Stomach (tissue), 9 donors: ENCODE results near the gene TRAF6. TPM values are rescaled to one million over a fixed set of nuclear protein-coding genes. Genes with fewer than 3 reads are reported as not detected.

ENCODE experiments used
- DNase-seq, 2 donors: peaks; one replicate each; pipeline versions ENCODE4 v3.0.0 to v3.0.0-alpha.2; 2013 to 2019
- H3K27ac ChIP-seq, 5 donors: fragments of 200-600 bp in 4 of 5; sonication (generic) in 4 of 5; one replicate each; pipeline ENCODE4 v1.5.1; 2013 to 2019; ENCODE audit warnings: mild to moderate bottlenecking in 1 of 5, moderate library complexity in 1 of 5
- H3K27me3 ChIP-seq, 3 donors: fragments of 200-600 bp; sonication (generic); one replicate each; pipeline ENCODE4 v1.5.1; 2017 to 2019; ENCODE audit warnings: mixed run types in 1 of 3
- H3K36me3 ChIP-seq, 4 donors: fragments of 200-600 bp; sonication (generic); 1 replicate in 3 of 4; 2 replicates in 1 of 4; pipeline ENCODE4 v1.5.1; 2016 to 2019
- H3K4me1 ChIP-seq, 4 donors: fragments of 200-600 bp; sonication (generic); one replicate each; pipeline ENCODE4 v1.5.1; 2016 to 2019
- H3K4me3 ChIP-seq, 4 donors: fragments of 200-600 bp; sonication (generic) in 3 of 4; one replicate each; pipeline ENCODE4 v1.5.1; 2016 to 2019; ENCODE audit warnings: mild to moderate bottlenecking in 1 of 4
- H3K9me3 ChIP-seq, 4 donors: fragments of 200-600 bp; sonication (generic); one replicate each; pipeline ENCODE4 v1.5.1; 2016 to 2019
- EP300 ChIP-seq: sonication (generic); formaldehyde crosslinking; IDR thresholded peaks from one replicate; pipeline ENCODE4 v1.6.1; 2017; ENCODE audit warnings: antibody characterized with exemption
- POLR2A ChIP-seq, 4 donors: fragments of 450-650 bp; IDR thresholded peaks; one replicate each; pipeline ENCODE4 v1.6.1; 2016; ENCODE audit warnings: antibody characterized with exemption in 4 of 4, control low read depth in 2 of 4, mild to moderate bottlenecking in 1 of 4, moderate library complexity in 1 of 4
- POLR2AphosphoS5 ChIP-seq, 3 donors: sonication (generic); formaldehyde crosslinking; IDR thresholded peaks; one replicate each; pipeline ENCODE4 v1.6.1; 2016; ENCODE audit warnings: antibody characterized with exemption in 3 of 3
- WGBS, 5 donors: extraction: QIAGEN DNeasy Blood & Tissue Kit in 3 of 5; methylation state at CpG; one replicate each; pipeline versions ENCODE4 v1.1.5 to v1.1.7; 2013 to 2018; 5-methylcytosine and 5-hydroxymethylcytosine counted together
- intact Hi-C: fragments of 100-400 bp; cut with DNase I; formaldehyde crosslinking; loops from one replicate; pipeline ENCODE4 v1.15.1; 2023; ENCODE audit warnings: low total_unique reads
- polyA plus RNA-seq, 3 donors: library from polyadenylated mRNA; stranded (reverse); fragments of 200-250 nt; gene quantifications; one replicate each; pipeline ENCODE4 v1.2.3, GENCODE V29; 2013
- total RNA-seq, 5 donors: library from RNA; depleted of rRNA; stranded (reverse); fragments of >200 nt; gene quantifications; one replicate each; pipeline versions ENCODE4 v1.1.0 to v1.2.3, GENCODE V29; 2014 to 2016
- TF ChIP-seq, protein P1 (sequence below), 7 experiments: fragments of 450-650 bp in 4 of 7; fragments of 200-600 bp in 3 of 7; sonication (generic) in 3 of 7; IDR thresholded peaks; one replicate each; pipeline ENCODE4 v1.5.1; 2016 to 2019; ENCODE audit warnings: antibody characterized with exemption in 7 of 7, control low read depth in 2 of 7, mild to moderate bottlenecking in 1 of 7
- donor health status: healthy with polysubstance abuse.
- donor health status: Bipolar disorder and iron deficiency.
- donor health status: healthy.

The TRAF6 gene
- total and polyA plus RNA-seq, 8 donors, result 1.2 to 19.2 (median 4.7) TPM

DNA sequence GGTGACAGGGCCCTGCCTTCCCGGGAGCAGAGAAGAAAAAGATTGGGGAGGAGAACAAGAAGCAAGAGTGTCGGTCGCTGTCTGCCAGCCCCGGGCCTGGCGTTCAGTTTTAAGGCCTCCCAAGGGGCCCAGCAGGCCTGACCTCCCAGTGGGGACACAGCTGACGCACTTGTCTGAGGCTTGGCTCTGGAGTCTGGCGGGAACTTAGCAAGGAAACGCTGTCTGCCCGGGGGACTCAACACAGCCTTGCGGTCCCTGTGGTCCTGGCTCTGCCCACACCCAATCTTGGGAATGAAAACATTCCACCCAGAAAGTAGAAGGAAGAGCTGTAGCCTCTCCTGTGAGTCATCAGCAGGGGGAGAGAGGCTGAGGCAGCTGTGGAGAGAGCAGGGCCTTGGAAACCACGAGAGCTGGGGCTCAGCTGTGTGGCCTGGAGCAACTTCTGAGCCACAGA lies 54.4 kb downstream of the TRAF6 start:
- Histone ChIP-seq H3K4me3 (no peak overlapping the region), H3K9me3 (no peaks in the 10 kb centered on the region), H3K4me1 (peaks cover 0 to 22% (median 4%) of the 10 kb centered on the region in 4 donors), H3K27me3 (no peaks in the 10 kb centered on the region), H3K36me3 (peaks cover 0 to 17% (median 0%) of the 10 kb centered on the region in 4 donors), H3K27ac (peak overlapping the region in 4 of 5 donors; percentile 57 to 78 (median 64))
- TF ChIP-seq, protein P1, sequence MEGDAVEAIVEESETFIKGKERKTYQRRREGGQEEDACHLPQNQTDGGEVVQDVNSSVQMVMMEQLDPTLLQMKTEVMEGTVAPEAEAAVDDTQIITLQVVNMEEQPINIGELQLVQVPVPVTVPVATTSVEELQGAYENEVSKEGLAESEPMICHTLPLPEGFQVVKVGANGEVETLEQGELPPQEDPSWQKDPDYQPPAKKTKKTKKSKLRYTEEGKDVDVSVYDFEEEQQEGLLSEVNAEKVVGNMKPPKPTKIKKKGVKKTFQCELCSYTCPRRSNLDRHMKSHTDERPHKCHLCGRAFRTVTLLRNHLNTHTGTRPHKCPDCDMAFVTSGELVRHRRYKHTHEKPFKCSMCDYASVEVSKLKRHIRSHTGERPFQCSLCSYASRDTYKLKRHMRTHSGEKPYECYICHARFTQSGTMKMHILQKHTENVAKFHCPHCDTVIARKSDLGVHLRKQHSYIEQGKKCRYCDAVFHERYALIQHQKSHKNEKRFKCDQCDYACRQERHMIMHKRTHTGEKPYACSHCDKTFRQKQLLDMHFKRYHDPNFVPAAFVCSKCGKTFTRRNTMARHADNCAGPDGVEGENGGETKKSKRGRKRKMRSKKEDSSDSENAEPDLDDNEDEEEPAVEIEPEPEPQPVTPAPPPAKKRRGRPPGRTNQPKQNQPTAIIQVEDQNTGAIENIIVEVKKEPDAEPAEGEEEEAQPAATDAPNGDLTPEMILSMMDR (IDR thresholded peaks at IDR 0.05), result no peak
- no peak for TF ChIP-seq POLR2A (IDR thresholded peaks at IDR 0.05)
- TF ChIP-seq POLR2AphosphoS5 (IDR thresholded peaks at IDR 0.05), result peak in 2 of 3 donors; percentile 11 to 29
- DNase-seq, result peak; percentile 36 to 68
- intact Hi-C loops, result no loop called here
- WGBS, 5 donors, result 56 to 76% (median 68%) methylated on average over 10 to 11 of the region's 11 CpGs

DNA sequence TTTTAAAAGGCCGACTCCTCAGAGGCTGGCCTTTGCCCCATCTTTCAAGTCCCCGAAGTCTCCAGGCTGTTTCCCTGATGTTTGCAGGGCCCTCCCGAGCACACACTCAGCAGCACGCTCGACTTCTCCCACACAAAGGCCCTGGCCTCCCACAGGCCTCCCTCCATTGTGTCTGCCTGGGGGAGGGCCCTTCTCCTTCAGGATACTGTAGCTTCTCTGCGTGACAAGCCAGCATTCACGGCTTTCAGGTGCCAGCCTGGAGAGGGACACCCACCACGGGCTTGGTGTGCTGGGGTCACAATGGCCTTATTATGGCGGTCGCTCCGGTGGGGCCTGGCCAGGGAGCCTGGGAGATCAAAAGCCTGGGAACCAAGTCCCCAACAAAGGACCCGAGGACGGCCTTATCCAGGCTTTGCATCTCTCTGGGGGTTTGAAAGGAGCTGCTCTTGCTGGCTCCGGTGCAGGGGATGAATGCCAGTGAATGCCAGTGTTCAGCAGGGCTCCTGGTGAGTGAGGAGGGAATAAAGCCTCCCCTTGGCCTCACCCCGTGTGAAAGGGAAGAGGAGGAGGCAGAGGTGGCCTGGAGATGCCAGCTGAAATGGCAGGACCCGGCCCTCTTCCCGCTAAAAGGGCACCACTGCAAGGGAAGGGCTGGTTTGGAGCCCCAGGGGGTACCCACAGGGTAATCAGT lies 55.0 kb downstream of the TRAF6 start:
- Histone ChIP-seq H3K9me3 (no peaks in the 10 kb centered on the region), H3K36me3 (peaks cover 0 to 17% (median 0%) of the 10 kb centered on the region in 4 donors), H3K4me1 (peaks cover under 1 to 28% (median 10%) of the 10 kb centered on the region in 4 donors), H3K27ac (peak overlapping the region in 4 of 5 donors; percentile 57 to 78 (median 64)), H3K27me3 (no peaks in the 10 kb centered on the region), H3K4me3 (no peak overlapping the region)
- DNase-seq, result peak in 1 of 2 donors; percentile 25
- TF ChIP-seq POLR2A (IDR thresholded peaks at IDR 0.05), result no peak
- WGBS, 5 donors, result 71 to 80% (median 75%) methylated on average over 13 to 17 of the region's 17 CpGs
- intact Hi-C loops, result no loop called here

DNA sequence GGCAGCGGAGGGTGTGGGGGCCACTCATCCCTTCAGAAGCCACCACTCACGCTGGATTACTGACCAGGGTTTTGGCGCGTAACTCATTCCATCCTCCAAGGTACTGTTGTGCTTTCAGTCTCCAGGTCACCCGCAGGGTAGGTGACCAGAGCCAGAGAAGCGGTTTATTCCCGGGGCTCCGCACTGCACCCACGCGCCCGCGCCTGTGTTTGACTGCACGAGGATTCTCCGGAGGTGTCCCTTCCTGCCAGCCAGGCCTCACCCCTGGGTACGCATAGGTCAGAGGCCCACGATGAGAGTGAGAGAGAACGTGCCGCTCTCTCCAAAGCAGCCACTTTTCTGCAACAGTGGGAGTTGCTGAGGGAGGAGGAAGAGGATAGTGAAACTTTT lies 55.5 kb downstream of the TRAF6 start:
- peaks cover 0 to 17% (median 0%) of the 10 kb centered on the region in 4 donors for H3K36me3 ChIP-seq
- no peak overlapping the region for H3K4me3 ChIP-seq
- H3K27me3 ChIP-seq, result no peaks in the 10 kb centered on the region
- no peak for DNase-seq
- intact Hi-C loops, result no loop called here
- peaks cover 5 to 33% (median 16%) of the 10 kb centered on the region in 4 donors for H3K4me1 ChIP-seq
- TF ChIP-seq POLR2A (IDR thresholded peaks at IDR 0.05) (no peak), POLR2AphosphoS5 (IDR thresholded peaks at IDR 0.05) (no peak), EP300 (no peak)
- TF ChIP-seq, protein P1 (IDR thresholded peaks at IDR 0.05), result no peak
- peak overlapping the region in 4 of 5 donors; percentile 57 to 78 (median 64) for H3K27ac ChIP-seq
- WGBS, 5 donors, result 84 to 92% (median 89%) methylated on average over 18 of the region's 18 CpGs
- H3K9me3 ChIP-seq, result no peaks in the 10 kb centered on the region

DNA sequence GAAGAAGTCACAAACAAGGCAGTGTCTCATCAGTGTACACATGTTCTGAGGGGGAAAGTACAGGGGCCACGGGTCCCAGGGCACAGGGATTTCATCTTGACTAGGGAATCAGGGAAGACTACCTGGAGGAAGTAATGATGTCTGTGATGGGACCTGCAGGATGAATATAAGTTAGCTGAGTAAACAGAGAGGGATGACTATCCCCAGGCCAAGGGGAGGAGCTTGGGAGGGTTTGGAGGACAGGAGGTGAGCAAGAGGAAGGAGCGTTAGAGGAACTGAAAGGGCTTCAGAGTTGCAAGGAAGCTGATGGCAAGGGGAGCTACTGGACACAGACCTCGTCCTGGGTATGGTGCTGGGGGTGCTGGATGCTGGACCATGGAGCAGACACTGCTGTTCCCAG lies 56.4 kb downstream of the TRAF6 start:
- 65 to 86% (median 79%) methylated on average over 3 of the region's 3 CpGs for WGBS, 5 donors

More for the DNA sequence above, 56.4 kb downstream of the TRAF6 start:
- Histone ChIP-seq H3K4me3 (no peak overlapping the region), H3K4me1 (peaks cover 5 to 35% (median 18%) of the 10 kb centered on the region in 4 donors), H3K27ac (no peak overlapping the region), H3K27me3 (no peaks in the 10 kb centered on the region), H3K36me3 (peaks cover 0 to 17% (median 0%) of the 10 kb centered on the region in 4 donors), H3K9me3 (no peaks in the 10 kb centered on the region)
- no peak for DNase-seq
- intact Hi-C loops, result no loop called here
- TF ChIP-seq, protein P1 (IDR thresholded peaks at IDR 0.05), result no peak
- TF ChIP-seq POLR2A (IDR thresholded peaks at IDR 0.05) (no peak), POLR2AphosphoS5 (IDR thresholded peaks at IDR 0.05) (no peak), EP300 (no peak)
